Activated T-cell treated with anti-CD3 and anti-CD28 coated beads, Interleukin-2, amount 50 U/mL, for 1 hour (primary cell): ENCODE data around the gene RPP25L.
A peak's percentile ranks its signal among the peaks of the same experiment; 100 is the strongest.

Experiments
- DNase-seq: peaks from one replicate; pipeline ENCODE4 v3.0.0-alpha.2; 2020

Gene RPP25L

DNA sequence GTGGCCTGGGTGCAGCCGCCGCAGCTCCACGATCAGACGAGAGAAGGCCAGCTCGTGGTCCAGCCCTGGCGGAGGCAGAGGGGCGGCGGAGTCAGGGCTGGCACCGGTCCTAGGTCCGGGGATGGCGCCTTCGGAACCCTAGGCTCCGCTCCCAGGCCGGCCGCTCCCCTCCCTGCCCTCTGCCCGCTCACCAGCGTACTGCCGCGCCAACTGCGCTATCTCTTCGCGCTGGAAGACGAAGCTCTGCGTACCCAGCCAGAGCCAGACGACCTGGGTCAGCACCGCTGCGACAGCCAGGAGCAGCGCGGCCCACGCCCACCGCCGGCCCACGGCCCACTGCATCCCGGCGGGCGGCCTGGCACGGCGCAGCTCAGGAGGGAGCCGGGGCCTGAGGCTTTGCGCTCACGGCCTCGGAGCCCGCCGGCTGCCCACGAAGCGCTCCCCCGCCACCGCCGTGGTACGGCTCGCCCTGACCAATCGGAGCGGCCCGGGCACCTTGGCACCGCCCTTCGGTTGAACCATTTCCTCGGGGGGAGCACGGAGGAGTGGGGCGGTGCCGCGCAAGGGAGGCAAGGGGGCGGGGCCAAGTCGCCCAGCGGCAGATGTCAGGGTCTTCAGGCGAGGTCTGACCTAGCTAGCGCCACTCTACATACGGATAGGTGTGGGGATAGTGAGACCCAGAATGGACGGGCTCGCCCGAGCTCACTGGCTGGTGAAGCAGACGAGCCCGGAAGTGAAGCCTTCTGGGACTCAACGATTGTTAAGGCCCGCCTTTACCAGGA lies 25.6 kb upstream of the RPP25L start, which contains the start of gene SIGMAR1:
SIGMAR1 (minus strand) TSS at position 432 of the 782 bp plus-strand sequence; CDS start at position 342, 90 bp downstream.
- peak; percentile 96 for DNase-seq

DNA sequence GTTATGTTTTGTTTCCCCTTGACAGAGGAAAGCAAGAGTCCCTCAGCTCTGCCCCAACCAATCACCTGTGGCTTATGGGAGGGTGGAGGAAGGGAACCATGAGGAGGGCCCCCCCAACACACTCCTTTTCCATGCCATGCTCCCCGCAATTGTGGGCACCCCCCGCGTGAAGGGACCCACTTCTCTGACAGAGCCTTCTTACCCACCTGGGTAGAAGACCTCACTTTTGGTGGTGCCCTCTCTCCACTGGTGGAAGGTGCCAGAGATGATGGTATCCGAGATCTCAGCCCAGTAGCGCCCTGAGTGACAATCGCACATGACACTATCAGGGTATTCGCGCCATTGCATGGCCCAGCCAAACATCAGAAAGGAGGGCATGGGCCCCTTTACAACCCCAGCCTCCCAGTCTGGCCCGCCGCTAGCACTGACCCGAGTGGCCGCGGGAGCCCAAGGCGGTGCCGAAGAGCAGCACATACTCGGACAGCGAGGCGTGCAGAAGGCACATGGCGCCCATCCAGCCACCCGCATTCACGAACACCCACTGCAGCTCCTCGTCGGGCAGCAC lies 25.0 kb upstream of the RPP25L start:
- no peak for DNase-seq

DNA sequence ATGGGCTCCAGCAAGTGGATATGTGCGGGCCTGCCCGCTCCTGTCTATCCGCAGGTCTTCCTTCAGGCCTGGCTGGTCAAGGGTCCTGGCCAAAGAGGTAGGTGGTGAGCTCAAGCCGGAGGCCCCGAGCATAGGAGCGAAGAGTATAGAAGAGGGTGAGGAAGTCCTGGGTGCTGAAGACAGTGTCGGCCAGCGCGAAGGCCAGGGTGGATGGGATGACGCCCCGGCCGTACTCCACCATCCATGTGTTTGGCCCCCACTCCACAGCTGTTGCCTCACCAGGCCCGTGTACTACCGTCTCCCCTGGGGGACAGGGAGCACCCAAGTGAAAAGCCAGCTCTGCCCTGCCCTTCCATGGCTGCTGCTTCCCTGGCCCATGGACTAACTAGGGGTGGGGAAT lies 23.7 kb upstream of the RPP25L start:
- no peak for DNase-seq

DNA sequence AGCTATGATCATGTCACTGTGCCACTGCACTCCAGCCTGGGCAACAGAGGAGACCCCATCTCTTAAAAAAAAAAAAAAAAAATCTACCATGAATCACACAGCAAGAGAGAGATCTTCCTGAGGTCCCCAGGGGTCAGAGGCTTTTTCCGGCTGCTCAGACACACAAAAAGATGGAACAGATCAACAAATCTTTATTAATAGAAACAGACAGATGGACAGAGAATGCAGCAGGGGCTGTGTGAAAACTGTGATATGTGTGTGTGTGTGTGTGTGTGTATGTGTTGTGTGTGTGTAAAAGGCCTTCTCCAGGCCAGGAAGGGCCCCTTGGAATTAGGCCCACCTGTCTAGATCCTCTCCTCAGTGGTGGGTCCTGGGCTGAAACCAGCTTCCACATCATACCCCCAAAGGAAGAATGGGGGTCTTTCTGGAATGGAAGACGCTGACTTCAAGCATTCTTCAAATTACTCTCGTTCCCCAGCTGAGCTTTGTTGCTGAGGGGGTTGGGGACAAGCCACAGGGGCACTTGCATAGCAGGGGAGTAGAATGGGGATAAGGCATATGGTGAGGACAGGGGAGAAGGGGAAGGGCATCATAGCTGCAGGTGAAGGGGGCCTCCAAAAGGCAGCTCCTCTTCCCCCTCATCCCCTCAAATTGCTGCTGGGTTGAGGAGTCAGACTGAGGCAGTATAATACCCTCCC lies 22.8 kb upstream of the RPP25L start:
- no peak for DNase-seq

DNA sequence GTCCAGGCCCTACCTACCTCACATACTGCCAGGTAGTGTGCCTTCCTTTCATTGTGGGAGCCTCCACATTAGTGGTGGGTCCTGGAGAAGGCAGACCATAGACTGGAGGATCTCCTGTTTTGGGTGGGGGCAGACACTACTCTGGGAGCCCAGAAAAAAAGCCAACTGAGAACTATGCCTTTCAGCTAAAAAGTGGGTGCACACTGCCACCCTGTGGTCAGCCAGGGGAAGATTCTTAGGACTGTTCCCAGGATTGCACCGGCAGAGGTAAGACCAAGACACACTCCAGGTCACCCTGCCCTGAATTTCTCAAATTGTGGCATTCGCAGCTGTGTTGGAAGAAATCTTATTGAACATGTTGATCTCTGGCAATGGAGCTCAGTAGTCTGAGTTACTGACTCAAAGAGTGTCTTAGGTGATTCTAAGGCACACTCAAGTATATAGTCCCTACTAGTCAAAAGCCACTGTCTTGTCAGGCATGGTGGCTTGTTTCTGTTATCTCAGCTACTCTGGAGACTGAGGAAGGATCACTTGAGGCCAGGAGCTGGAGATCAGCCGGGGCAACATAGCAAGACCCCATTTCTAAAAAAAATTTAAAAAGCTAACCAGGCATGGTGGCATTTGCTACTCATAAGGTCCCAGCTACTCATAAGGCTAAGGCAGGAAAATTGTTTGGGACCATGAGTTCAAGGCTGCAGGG lies 22.1 kb upstream of the RPP25L start:
- DNase-seq = peak; percentile 80

DNA sequence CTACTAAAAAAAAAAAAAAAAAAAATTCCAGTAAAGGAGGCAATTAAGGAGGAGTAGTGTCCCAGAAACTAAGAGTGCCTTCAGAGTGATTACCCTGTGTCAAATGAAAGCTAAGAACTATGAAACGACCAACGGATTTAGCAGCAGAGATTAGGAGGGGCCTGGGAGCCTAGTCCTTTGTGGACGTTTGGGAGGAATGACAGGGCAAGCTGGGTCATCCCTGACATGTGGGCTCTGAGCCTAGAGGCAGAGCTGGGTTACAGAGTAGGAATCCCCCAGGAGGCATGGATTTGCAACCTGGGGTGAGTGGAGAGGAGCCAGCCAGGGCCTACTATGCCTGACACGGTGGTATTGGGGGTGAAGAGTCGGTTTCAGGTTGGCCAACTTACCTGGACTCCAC lies 21.3 kb upstream of the RPP25L start:
- no peak for DNase-seq

DNA sequence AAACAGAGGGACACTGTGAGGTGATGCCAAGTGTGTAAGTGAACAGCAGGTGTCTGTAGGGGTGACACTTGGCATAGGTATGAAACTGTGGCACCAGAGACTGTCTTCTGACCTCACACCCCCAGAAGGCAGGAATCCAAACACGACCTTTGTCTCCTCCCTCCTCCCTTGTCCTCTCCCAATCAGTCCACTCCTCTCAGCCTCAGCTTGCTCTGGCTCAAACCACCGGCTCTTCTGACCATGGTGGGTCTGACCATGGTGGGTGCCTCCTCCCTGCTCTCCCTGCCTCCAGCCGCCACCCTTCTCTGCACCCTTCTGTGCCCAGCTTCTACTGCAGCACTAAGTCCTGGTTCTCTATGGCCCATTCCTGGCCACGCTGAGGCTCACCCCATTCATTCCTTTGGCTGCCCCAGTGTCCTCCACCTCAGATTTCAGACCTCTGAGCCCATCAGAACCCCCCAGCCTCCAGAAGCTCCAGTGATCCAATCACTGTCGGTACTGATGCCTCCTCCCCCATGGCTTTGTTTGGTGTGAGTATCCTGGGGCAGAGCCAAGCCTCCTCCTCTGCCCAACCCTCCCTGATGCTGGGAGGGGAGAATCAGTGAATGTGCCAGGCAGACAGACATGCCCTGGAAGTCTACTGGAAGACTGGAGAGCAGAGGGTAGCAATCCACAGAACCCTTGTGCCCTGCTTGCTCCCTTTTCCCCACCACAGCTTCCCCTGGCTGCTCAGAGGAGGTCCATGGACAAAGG lies 18.7 kb upstream of the RPP25L start:
- no peak for DNase-seq

DNA sequence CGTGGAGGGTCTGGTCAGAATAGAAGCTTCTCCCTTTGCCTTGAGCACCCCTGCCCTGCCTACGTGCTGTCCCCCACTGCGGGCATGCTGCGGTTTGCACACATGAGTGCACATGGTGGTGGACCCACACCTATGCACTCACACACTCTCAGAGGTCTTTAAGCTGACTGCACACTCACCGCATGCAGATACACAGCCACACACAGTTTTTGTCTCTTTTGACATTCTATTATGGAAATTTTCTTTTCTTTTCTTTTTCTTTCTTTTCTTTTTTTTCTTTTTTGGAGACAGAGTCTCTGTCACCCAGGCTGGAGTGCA lies 17.6 kb upstream of the RPP25L start:
- DNase-seq = no peak

DNA sequence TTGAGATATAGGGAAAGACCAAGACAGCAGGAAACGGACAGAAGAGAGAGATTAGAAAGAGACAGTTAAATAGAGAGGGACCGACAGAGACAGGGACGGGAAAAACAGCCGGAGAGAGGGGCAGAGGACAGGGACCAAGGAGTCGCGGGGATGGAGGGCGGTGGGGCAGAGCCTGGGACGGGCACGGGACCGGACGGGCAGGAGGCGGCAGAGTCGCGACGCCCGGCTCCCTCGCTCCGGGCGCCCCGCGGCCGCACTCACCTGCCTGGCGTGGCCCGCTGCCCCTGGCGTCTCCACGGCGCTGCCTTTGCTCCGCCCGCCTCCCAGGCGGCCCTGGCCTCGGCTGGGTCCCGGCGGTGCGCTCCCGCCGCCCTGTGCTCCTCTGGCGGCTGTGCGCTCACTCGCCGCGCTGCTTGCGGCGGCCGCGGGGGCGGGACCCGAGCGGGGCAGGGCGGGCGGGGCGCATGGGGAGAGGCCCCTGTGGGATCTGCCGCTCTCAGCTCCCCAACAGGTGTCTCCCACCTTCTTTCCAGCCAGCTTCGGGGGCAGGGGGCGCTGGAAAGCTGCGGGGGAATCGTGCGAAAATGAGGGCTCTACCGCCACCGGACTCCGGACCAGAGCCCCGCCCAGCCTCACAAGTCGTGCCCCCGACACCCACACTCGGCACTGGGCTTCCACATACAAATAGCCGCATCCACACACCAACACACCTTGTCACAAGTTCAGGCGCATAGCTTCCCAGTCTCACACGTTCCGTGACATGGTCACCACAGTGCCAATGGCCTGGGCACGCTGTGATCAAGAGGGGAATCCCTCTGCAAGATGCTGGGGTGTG lies 17.0 kb upstream of the RPP25L start, which contains the start of gene ARID3C:
ARID3C (minus strand) TSS at position 411 of the 835 bp plus-strand sequence. CDS start 1,052 bp downstream, outside the sequence.
- DNase-seq = peak; percentile 62

DNA sequence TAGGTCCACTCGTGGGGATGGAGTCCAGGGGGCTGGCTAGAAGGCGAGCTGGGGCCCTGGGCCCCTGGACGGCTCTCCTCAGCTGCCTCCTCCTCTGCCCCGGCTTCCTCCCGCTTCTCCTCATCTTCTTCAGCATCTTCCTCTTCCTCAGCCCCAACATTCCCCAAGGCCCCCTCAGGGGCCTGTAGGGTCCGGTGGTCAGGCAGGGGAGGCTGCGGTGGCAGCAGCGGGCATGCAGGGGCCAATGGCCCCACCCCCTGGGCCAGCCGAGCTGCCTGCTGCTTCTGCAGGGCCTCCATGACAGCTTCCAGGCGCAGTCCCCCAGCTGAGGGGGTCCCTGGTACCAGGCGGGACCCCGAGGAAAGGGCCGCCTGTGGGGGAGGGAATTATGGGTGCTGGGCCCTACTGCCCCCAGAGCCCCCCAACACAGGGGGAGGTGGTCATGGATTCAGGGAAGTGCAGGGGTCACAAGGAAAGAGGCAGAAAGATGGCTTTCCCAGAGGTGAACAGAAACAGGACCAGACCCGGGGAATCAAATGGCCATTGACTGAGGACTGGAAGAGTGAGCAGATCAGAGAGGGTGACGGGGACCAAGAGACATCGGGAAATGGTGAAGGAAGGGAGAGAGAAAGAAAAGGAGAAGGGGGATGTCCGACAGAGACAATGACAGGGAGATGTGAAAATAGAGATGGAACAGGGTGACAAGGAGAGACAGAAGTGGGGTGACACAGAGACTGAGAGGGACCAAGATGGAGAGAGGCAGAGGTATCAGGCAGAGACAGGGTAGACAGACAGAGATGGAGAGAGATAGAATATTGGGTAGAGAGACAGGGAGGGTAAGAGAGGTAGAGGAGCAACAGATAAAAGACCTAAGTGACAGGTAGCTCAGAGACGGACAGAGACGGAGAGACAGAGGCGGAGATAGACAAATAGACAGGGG lies 16.1 kb upstream of the RPP25L start:
- no peak for DNase-seq

DNA sequence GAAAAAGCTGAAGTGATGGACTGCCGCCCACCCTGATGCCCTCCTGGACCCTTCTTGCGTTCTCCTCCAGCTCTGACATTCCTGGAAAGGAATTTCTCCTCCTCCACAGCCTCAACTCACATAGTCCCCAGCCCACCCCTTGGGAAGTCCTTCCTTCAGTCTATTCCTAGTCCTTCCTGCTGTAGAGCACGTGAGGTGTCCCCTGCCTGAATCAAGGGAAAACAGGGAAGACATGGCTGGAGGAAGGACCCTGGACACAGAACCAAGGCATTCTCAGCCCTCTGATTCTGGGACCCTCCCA lies 13.2 kb upstream of the RPP25L start:
- no peak for DNase-seq

DNA sequence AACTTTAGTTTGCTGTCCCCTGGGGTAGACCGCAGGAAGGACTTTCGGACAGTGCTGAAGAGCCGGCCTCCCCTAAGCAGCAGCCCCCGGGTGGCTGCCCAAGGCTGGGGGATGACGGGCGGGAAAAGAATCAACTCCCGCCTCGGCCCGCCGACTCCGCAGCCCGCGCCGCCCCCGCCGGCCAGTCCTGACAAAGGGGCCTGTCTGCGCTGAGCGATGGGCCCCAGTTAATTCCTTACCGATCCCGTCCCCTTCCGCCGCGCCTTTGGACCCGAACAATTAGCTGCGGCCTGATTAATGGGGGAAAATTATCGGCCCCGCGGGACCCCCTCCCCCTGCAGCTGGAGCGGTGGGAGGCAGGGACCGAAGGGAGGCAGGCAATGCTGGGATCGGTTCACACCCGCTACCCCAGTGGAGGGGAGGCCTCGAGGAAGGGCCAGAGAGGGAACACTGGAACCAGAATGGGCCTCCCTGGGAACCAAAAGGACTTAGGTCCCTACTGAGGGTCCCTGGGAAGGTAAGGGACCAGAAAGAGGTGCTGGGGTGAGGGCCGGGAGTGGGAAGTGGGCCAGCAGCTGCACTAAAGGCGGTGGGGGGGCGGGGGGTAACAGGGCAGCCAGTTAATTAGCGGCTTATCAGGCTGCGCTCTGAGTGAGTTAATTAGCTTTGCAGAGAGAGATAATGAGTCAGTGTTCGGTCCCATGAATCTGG lies 12.7 kb upstream of the RPP25L start:
- no peak for DNase-seq

DNA sequence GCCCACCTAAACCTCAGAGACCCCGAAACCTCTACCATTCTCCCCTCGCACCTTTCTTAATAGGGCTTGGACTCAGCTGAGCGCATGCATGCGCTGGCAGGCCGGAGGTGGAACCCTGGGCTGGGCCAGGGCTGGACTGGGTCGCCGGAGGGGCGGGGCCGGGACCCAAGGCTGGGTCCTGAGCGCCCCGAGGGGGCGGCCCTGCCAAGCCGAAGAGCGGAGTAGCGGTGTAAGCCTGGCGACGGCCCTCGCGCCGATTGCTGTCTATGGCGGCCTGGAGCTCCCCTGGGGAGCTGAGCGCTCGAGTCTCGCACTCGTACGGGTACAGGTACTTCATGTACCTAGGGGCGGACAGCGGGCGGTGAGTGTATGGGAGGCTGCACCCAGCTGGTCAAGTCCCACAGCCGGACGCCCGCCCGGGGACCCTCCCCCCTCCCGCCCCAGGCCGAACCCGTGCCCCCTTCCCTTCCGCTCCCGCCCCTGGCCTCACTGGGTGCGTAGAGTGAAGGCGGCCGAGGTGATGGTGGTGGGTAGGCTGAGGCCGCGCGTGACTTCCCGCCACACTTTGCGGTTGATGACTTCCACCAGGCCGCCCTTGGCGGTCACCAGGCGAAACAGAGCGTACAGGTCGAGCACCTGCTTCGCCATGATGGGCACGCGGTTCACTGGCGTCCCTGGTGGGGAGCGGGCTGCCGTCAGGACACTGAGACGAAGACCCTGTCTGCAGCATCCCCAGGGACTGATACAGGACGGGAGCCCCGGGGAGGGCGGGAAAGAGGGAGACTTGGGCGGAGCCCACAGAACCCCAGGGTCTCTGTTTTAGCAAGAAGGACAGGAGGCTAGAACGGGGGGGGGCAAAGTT lies 11.7 kb upstream of the RPP25L start:
- DNase-seq = peak; percentile 33

DNA sequence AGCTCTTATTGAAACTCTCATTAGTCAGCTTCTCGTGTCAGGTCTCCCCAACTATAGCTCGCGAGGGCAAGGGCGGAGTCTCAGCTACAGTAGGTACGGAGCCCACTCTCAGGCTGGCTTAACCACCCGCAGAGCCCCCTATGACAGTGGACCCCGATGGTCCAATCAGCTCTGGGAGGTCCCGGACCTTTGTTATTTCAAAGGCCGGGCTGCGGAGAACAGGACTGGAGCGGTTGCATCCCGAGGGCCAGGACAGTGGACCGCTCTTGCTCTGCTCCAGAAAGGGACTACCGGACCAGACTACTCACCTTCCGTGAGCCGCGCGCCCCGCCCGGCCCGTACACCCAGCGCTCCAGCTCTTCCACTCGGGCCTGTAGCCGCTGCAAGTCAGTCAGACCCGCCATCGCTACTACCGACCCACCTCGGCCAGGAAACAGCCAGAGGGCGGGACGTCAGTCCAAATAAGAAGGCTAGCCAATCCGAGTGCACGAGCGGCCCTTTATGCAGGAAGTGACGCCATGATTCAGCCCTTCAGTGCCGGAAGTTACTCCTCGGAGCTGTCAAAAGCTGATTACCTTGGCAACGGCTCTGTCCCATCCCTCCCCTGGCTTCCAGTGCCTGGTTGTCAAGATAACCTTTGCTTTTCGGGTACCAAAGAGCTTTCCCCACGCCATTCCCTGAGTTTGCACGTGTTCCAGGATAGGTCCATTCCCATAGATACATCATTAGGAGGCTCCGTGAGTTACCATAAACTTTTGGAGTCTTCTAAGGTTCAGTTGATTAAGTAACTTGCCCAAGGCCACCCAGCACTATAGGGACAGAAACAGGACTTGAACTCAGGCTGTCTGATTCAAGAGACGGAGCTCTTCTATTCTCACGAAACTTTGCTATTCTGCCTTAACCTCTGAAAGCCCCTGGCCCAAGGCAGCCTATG lies 8.4 kb upstream of the RPP25L start, which contains the start of gene DCTN3:
DCTN3 (minus strand) TSS at position 435 of the 934 bp plus-strand sequence; CDS start at position 404, 31 bp downstream.
- DNase-seq = peak; percentile 83

DNA sequence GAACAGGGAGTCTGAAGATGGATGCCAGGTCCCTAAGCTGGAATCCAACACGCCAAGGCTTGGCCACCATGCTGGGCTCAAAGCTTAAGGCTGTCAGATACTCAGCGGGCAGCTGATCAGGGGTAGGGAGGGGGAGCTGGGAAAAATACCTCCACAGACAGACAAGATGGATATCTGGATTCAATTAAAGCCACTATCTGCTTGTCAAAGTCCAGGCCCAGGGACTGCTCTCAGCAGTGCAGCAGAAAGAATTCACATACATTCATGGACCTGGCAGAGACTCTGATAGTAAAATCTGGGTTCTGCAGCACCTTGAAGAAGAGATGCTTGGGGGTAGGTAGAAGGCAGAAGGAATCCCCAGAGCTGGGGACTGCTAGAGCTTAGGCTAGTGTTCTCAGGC lies 3.2 kb upstream of the RPP25L start:
- DNase-seq = no peak

DNA sequence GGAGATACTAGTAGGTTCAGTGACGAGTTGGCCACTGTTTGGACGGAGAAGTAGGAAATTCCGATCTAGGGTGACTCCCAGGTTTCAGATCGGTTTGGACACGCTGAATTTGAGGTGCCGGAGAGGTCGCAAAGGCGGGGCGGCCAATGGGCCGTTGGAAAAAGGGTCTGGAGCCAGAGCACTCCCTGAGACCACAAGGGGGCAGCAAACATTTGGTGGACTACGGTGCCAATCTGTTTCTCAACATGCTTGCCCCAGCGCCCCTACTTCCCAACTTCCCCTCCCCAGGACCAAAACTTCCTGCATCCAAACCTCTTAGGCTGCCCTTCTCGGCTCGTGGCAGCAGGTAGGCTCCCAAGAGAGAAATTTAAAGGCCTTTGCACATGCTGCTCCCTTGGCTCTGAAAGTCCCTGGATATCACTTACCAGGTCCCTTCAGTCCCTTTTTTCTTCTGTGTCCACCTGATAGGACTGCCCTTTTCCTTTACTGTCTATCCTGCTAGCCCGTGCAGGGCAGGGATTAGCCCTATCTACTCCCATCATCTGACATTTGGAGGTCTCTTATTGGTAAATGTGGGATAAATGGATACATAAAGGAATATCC lies 992 bp upstream of the RPP25L start:
- DNase-seq = peak; percentile 68

DNA sequence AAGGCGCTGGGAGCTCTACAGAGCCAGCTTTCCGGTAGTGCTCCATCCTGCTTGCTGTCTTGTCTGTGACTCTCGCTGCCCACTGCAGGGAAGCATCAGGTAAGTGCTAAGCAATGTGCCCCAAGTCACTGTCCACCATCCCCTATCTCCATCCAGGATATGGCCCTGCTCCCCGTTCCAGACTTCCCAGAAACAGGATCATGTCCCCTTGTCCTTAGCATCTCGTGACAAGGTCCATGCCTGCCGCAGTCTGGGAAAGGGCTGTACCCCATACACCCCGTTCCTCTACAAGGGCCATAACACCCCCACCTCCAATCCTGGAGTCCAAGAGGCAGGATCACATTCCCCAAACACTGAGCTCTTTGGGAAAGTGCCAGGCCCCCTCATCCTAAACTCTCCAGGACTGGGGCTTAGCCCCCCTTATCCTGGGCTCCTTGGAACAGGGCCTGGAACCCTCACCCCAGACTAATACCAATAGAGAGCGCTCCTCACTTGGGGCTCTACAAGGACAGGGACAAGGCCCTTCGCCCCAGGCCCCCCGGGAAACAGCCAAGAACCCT lies 566 bp downstream of the RPP25L start:
- DNase-seq = peak; percentile 38
